ENCODE data around the gene GRM7. TPM values are rescaled to one million over a fixed set of nuclear protein-coding genes. Genes with fewer than 3 reads are reported as not detected.

GRM7 gene
- total and polyA plus RNA-seq, 2 of the 4 experiments (the other 2 are of a cell fraction) = not detected

DNA sequence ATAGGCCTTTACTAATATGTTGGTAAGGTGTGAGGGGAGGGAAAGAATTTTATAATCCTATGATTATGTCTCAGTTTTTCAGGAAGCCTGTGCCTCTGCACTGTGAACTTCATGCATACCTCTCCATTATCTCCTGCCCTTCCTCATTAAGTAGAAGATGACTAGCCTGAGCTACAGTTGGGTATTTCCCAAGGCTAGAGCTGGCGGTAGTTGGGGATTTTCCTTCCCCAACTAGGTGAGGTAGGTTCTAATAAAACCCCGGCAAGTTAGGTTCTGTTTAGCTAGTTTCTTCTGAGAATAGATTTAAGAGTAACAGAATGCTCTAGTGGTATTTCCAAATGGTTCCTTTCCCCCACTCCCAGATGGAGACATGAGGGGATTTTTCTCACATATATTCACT, 414.5 kb downstream of the GRM7 start:
- Histone ChIP-seq H3K27me3 (ENCODE audit: control insufficient read depth, insufficient read depth, low read length) (no peaks in the 10 kb centered on the region), H3K79me1 (ENCODE audit: low read depth in 1 of 2, low read length in 2 of 2) (no peaks in the 10 kb centered on the region), H3K4ac (ENCODE audit: low read depth, low read length) (no peak overlapping the region), H3K4me1 (ENCODE audit: control insufficient read depth, insufficient read depth, low read length) (no peaks in the 10 kb centered on the region), H2BK5ac (ENCODE audit: low read depth, low read length, poor library complexity, severe bottlenecking) (no peak overlapping the region), H2AFZ (replicated peaks; ENCODE audit: low read length, poor library complexity) (no peak overlapping the region), H3K9me1 (ENCODE audit: insufficient read depth, low read length) (no peaks in the 10 kb centered on the region), H2BK15ac (ENCODE audit: low read depth, low read length) (no peak overlapping the region), H3K23ac (ENCODE audit: low read depth, low read length) (no peak overlapping the region), H4K91ac (ENCODE audit: insufficient read depth, low read depth, low read length) (no peak overlapping the region), H2BK20ac (ENCODE audit: low read depth, low read length) (no peak overlapping the region), H3K36me3 (ENCODE audit: control insufficient read depth, insufficient read depth, low read length) (no peaks in the 10 kb centered on the region), H3K9ac (ENCODE audit: low read depth, low read length) (no peak overlapping the region), H4K8ac (ENCODE audit: low read depth in 2 of 2, low read length in 2 of 2) (no peak overlapping the region), H3K4me2 (ENCODE audit: low read depth, low read length) (no peak overlapping the region), H4K20me1 (ENCODE audit: insufficient read depth, low read length) (no peaks in the 10 kb centered on the region), H3K27ac (ENCODE audit: insufficient read depth, low read length) (no peak overlapping the region), H2AK5ac (ENCODE audit: low read depth, low read length) (no peak overlapping the region), H3K14ac (replicated peaks; ENCODE audit: low read depth, low read length) (no peak overlapping the region), H3K56ac (ENCODE audit: extremely low read depth, insufficient read depth, low read length) (no peak overlapping the region), H2BK120ac (ENCODE audit: low read depth, low read length) (no peak overlapping the region), H3K4me3 (ENCODE audit: insufficient read depth, low read depth, low read length) (no peak overlapping the region), H4K5ac (ENCODE audit: low read depth, low read length) (no peak overlapping the region), H3K18ac (ENCODE audit: low read depth, low read length) (no peak overlapping the region), H2AK9ac (replicated peaks; ENCODE audit: low read depth, low read length, poor library complexity) (no peak overlapping the region), H3K9me3 (ENCODE audit: control insufficient read depth, insufficient read depth, low read length) (peaks cover 4% of the 10 kb centered on the region)
- intact Hi-C loops (cut with micrococcal nuclease) = loop anchor here (2.0 kb wide), 1 partner anchor 35 kb away; no protein-coding TSS in a partner anchor
- CTCF ChIA-PET = no interaction called here
- ATAC-seq (ENCODE audit: low read depth) (no peak), DNase-seq (no peak)
- TF ChIP-seq SMC3 (IDR thresholded peaks at IDR 0.05; ENCODE audit: low read depth, low read length) (no peak), RFX5 (IDR thresholded peaks at IDR 0.05; ENCODE audit: low read depth, low read length) (no peak)
- no TSS peak for BruUV-seq (replicated peaks)
- POLR2A ChIA-PET (ENCODE audit: unreplicated experiment) = no interaction called here
- in situ Hi-C loops (cut with MboI; ENCODE audit: low sequenced_read_pairs) = no loop called here
- no CpG with 5 or more reads among the region's 2 CpGs for WGBS, 2 experiments (ENCODE audit: extremely low coverage in 2 of 2, insufficient read length in 1 of 2)
- dilution Hi-C loops (cut with HindIII; ENCODE audit: low sequenced_read_pairs, unreplicated experiment) = no loop called here

All from IMR-90 (cell line).